Measurements from ENCODE around the gene TNIK. TPM values are rescaled to one million over a fixed set of nuclear protein-coding genes. Genes with fewer than 3 reads are reported as not detected.

The TNIK gene
- total and polyA plus RNA-seq, 8 donors, result 2.1 to 40.2 (median 10.1) TPM

DNA sequence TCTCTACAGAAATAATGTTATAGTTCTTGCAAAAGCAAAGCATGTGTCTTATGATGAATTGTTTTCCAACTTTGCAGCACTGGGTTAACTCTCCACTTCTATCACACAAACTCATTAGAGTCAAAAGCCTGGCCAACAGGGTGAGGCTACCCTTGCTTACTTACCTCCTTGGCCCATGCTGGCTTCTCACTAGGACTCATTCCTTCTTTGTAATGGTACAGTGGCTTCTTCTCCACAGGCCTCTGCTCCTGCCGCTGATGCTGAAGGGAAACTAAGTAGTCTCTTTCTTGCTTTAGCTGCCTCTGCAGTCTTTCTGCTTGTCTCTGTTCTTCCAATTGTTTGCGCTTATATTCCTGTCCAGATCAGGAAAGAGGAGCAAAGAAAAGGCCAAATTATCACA is 322.2 kb downstream of the TNIK start:
- Histone ChIP-seq H3K27me3 (no peaks in the 10 kb centered on the region), H3K9me3 (no peaks in the 10 kb centered on the region), H3K4me3 (no peak overlapping the region), H3K36me3 (peaks cover 0 to 39% (median 33%) of the 10 kb centered on the region in 4 donors), H3K4me1 (peaks cover 0 to 17% (median 3%) of the 10 kb centered on the region in 4 donors), H3K27ac (no peak overlapping the region)
- 94 to 97% (median 95%) methylated on average over 2 of the region's 2 CpGs for WGBS, 5 donors
- no peak for TF ChIP-seq POLR2AphosphoS5 (IDR thresholded peaks at IDR 0.05)
- TF ChIP-seq, protein P1, sequence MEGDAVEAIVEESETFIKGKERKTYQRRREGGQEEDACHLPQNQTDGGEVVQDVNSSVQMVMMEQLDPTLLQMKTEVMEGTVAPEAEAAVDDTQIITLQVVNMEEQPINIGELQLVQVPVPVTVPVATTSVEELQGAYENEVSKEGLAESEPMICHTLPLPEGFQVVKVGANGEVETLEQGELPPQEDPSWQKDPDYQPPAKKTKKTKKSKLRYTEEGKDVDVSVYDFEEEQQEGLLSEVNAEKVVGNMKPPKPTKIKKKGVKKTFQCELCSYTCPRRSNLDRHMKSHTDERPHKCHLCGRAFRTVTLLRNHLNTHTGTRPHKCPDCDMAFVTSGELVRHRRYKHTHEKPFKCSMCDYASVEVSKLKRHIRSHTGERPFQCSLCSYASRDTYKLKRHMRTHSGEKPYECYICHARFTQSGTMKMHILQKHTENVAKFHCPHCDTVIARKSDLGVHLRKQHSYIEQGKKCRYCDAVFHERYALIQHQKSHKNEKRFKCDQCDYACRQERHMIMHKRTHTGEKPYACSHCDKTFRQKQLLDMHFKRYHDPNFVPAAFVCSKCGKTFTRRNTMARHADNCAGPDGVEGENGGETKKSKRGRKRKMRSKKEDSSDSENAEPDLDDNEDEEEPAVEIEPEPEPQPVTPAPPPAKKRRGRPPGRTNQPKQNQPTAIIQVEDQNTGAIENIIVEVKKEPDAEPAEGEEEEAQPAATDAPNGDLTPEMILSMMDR (IDR thresholded peaks at IDR 0.05), result no peak
- TF ChIP-seq POLR2A (IDR thresholded peaks at IDR 0.05), result no peak
- TF ChIP-seq EP300 (IDR thresholded peaks at IDR 0.05), result no peak
- intact Hi-C loops (cut with DNase I; ENCODE audit: low total_unique reads), result no loop called here
- DNase-seq, result no peak

DNA sequence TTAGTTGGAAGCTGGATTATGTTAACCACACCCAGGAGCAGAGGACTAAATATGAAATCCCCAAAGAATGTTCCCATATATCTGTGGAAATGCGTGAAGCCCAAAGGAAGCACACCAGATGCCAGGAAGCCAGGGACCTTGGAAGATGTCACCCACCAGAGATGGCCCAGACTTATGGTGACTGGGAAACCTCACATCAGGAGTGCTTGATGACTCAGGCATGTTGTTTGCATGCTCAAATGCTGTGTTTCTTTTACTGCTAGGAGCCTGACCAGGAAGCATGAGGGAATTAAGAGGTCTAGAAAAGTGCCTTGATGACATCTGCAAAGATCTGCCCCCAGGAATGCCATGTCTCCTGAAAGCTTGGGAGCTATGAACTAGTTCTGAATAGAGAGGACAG is 324.7 kb downstream of the TNIK start:
- Histone ChIP-seq H3K4me1 (peaks cover 0 to 13% (median 2%) of the 10 kb centered on the region in 4 donors), H3K9me3 (no peaks in the 10 kb centered on the region), H3K4me3 (no peak overlapping the region), H3K36me3 (peaks cover 0 to 29% (median 27%) of the 10 kb centered on the region in 4 donors), H3K27ac (no peak overlapping the region), H3K27me3 (no peaks in the 10 kb centered on the region)
- TF ChIP-seq, protein P1 (IDR thresholded peaks at IDR 0.05), result no peak
- no peak for TF ChIP-seq POLR2AphosphoS5 (IDR thresholded peaks at IDR 0.05)
- no peak for TF ChIP-seq EP300 (IDR thresholded peaks at IDR 0.05)
- TF ChIP-seq POLR2A (IDR thresholded peaks at IDR 0.05), result no peak
- WGBS, 5 donors, result 92 to 96% (median 93%) methylated on average over 1 of the region's 1 CpG
- no peak for DNase-seq
- intact Hi-C loops (cut with DNase I; ENCODE audit: low total_unique reads), result no loop called here

DNA sequence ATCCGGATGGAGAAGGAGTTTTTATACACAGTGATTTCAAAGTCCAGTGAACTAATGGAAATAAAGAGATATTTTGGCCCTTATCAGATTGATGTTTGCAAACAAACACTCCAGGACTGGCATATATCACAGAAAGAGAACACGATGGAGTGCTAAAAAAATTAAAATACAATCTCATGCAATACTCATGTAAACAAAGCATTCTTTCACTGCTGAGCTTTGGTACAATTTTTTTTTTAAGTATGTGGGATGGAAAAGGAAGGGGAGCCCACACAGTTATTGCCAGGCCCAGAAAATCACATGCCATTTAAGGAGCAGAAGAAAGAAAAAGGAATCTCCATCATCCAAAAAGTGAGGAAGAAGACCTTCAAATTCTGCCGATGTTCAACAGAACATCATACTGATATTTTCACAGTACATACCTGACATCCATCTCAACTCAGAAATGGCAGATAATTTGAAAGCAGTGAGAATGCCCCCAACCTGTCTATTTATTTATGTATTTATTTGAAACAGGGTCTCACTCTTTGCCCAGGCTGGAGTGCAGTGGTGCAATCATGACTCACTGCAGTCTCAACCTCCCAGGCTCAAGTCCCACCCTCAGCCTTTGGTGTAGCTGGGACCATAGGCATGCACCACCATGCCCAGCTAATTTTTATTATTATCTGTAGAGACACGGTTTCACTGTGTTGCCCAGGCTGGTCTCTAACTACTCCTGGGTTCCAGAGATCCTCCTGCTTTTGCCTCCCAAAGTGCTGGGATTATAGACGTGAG is 326.2 kb downstream of the TNIK start:
- no peak for DNase-seq
- peaks cover 0 to 16% (median 14%) of the 10 kb centered on the region in 4 donors for H3K36me3 ChIP-seq
- 64 to 67% (median 66%) methylated on average over 5 of the region's 5 CpGs for WGBS, 5 donors
- no peak overlapping the region for H3K27ac ChIP-seq
- intact Hi-C loops (cut with DNase I; ENCODE audit: low total_unique reads), result no loop called here
- H3K9me3 ChIP-seq, result no peaks in the 10 kb centered on the region
- no peak overlapping the region for H3K4me3 ChIP-seq
- peaks cover 0 to 13% (median 2%) of the 10 kb centered on the region in 4 donors for H3K4me1 ChIP-seq
- TF ChIP-seq POLR2A (IDR thresholded peaks at IDR 0.05) (no peak), EP300 (IDR thresholded peaks at IDR 0.05) (no peak), POLR2AphosphoS5 (IDR thresholded peaks at IDR 0.05) (no peak)
- TF ChIP-seq, protein P1 (IDR thresholded peaks at IDR 0.05), result no peak
- H3K27me3 ChIP-seq, result no peaks in the 10 kb centered on the region

DNA sequence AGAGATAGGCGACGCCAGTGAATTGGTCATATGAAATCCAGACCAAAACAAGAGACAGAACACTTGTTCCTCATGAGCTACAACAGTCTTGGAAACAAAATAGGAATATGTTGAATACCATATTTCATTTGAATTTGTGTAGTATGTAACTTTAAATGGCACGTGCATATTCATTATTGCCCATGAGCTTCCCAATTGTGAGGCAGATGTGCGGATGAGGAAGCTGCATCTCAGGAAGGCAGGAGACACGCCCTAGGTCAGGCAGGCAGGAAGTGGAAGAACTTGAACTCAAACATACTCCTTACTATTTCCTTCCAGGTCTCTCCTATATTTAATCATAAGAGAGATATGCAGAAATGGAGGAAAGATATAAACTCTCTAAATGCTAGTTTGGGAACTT is 326.9 kb downstream of the TNIK start:
- WGBS, 5 donors, result 66 to 85% (median 81%) methylated on average over 5 of the region's 5 CpGs
- H3K4me1 ChIP-seq, result peaks cover 0 to 13% (median 2%) of the 10 kb centered on the region in 4 donors
- H3K27ac ChIP-seq, result no peak overlapping the region
- H3K27me3 ChIP-seq, result no peaks in the 10 kb centered on the region
- H3K9me3 ChIP-seq, result no peaks in the 10 kb centered on the region
- DNase-seq, result no peak
- H3K36me3 ChIP-seq, result peaks cover 0 to 17% (median 16%) of the 10 kb centered on the region in 4 donors
- intact Hi-C loops (cut with DNase I; ENCODE audit: low total_unique reads), result no loop called here
- TF ChIP-seq POLR2AphosphoS5 (IDR thresholded peaks at IDR 0.05), result no peak
- no peak for TF ChIP-seq POLR2A (IDR thresholded peaks at IDR 0.05)
- TF ChIP-seq, protein P1 (IDR thresholded peaks at IDR 0.05), result no peak
- no peak for TF ChIP-seq EP300 (IDR thresholded peaks at IDR 0.05)
- no peak overlapping the region for H3K4me3 ChIP-seq

Data from stomach (tissue), 9 donors.